Hepatocyte (in vitro differentiated cells): Measurements from ENCODE around the gene PLEKHM3. TPM values are rescaled to one million over a fixed set of nuclear protein-coding genes. Genes with fewer than 3 reads are reported as not detected.
A peak's percentile ranks its signal among the peaks of the same experiment; 100 is the strongest.

Experiments
- DNase-seq: peaks from one replicate; pipeline ENCODE4 v3.0.0-alpha.2; 2016; ENCODE audit warnings: low spot score
- H2AFZ ChIP-seq: fragments of 200-600 bp; sonication (generic); 2 replicates; pipeline ENCODE4 v1.6.0; 2016; ENCODE audit warnings: antibody characterized with exemption, mild to moderate bottlenecking
- H3K27ac ChIP-seq: fragments of 200-600 bp; sonication (generic); 2 replicates; pipeline ENCODE4 v1.5.1; 2016; ENCODE audit warnings: mild to moderate bottlenecking
- H3K27me3 ChIP-seq: fragments of 200-600 bp; sonication (generic); 2 replicates; pipeline ENCODE4 v1.6.1; 2016
- H3K36me3 ChIP-seq: fragments of 200-600 bp; sonication (generic); replicated peaks from 2 replicates; pipeline ENCODE4 v1.5.1; 2016; ENCODE audit warnings: low read depth; ENCODE audit not compliant: insufficient read depth
- H3K4me1 ChIP-seq: fragments of 200-600 bp; sonication (generic); 2 replicates; pipeline ENCODE4 v1.5.1; 2016; ENCODE audit warnings: mild to moderate bottlenecking, moderate library complexity; ENCODE audit not compliant: insufficient read depth
- H3K4me2 ChIP-seq: fragments of 200-600 bp; sonication (generic); 2 replicates; pipeline ENCODE4 v1.6.0; 2016
- H3K4me3 ChIP-seq: fragments of 200-600 bp; sonication (generic); 2 replicates; pipeline ENCODE4 v1.5.1; 2016; ENCODE audit warnings: mild to moderate bottlenecking
- H3K79me2 ChIP-seq: fragments of 200-600 bp; sonication (generic); 2 replicates; pipeline ENCODE4 v1.6.0; 2017; ENCODE audit warnings: mild to moderate bottlenecking
- H3K9me2 ChIP-seq: fragments of 200-600 bp; sonication (generic); replicated peaks from 2 replicates; pipeline ENCODE4 v1.6.0; 2017; ENCODE audit warnings: mild to moderate bottlenecking; ENCODE audit not compliant: insufficient read depth
- H3K9me3 ChIP-seq: fragments of 200-600 bp; sonication (generic); 2 replicates; pipeline ENCODE4 v1.5.1; 2016; ENCODE audit warnings: low read depth, mild to moderate bottlenecking
- H4K20me1 ChIP-seq: fragments of 200-600 bp; sonication (generic); 2 replicates; pipeline ENCODE4 v1.6.0; 2016; ENCODE audit warnings: mild to moderate bottlenecking; ENCODE audit not compliant: insufficient read depth, poor library complexity, severe bottlenecking
- CTCF ChIP-seq: fragments of 200-600 bp; sonication (generic); IDR thresholded peaks from 2 replicates; pipeline ENCODE4 v1.5.1; 2016; ENCODE audit warnings: antibody characterized with exemption, mild to moderate bottlenecking; ENCODE audit not compliant: poor library complexity
- EZH2 ChIP-seq: fragments of 200-600 bp; sonication (generic); IDR thresholded peaks from 2 replicates; pipeline ENCODE4 v1.6.1; 2016; ENCODE audit warnings: antibody characterized with exemption, mild to moderate bottlenecking, borderline replicate concordance
- EZH2phosphoT487 ChIP-seq: fragments of 200-600 bp; sonication (generic); IDR thresholded peaks from one replicate; pipeline ENCODE4 v1.6.1; 2018; ENCODE audit warnings: antibody characterized with exemption, mild to moderate bottlenecking, low read depth, moderate library complexity; ENCODE audit not compliant: unreplicated experiment, severe bottlenecking
- WGBS: methylation state at CpG from one replicate; pipeline ENCODE4 v1.1.6; 2016; ENCODE audit warnings: low lambda C conversion rate; ENCODE audit errors: missing lambda C conversion rate; 5-methylcytosine and 5-hydroxymethylcytosine counted together
- polyA plus RNA-seq: library from polyadenylated mRNA; unstranded; fragments of >200 nt; fragmentation: Nextera tagmentation; extraction: Ambion mirVana; gene quantifications from 2 replicates; pipeline ENCODE4 v1.2.1, GENCODE V29; 2016
- total RNA-seq: library from RNA; depleted of rRNA; stranded (reverse); fragments of >200 nt; gene quantifications from 2 replicates; pipeline ENCODE4 v1.2.3, GENCODE V29; 2014

Gene PLEKHM3
- total and polyA plus RNA-seq, 2 experiments from 2014 or later: 4.2 to 11.1 TPM

GRCh38 chr2:207830778-207831438, 194.4 kb downstream of the PLEKHM3 start:
- Histone ChIP-seq H3K36me3 (no peaks in the 10 kb centered on the region), H3K27me3 (no peaks in the 10 kb centered on the region), H3K4me3 (no peak overlapping the region), H3K9me3 (no peaks in the 10 kb centered on the region), H3K27ac (peak overlapping the region; percentile 39), H3K4me2 (no peak overlapping the region), H3K4me1 (peaks cover 20% of the 10 kb centered on the region), H3K79me2 (no peaks in the 10 kb centered on the region), H3K9me2 (no peaks in the 10 kb centered on the region), H2AFZ (no peak overlapping the region), H4K20me1 (no peaks in the 10 kb centered on the region)
- DNase-seq: no peak
- TF ChIP-seq EZH2: no peak
- WGBS: 89% methylated on average over 15 of the region's 15 CpGs

GRCh38 chr2:207828361-207829057, 196.8 kb downstream of the PLEKHM3 start:
- peaks cover 20% of the 10 kb centered on the region for H3K4me1 ChIP-seq
- H3K27me3 ChIP-seq: no peaks in the 10 kb centered on the region
- H3K4me2 ChIP-seq: peak overlapping the region; percentile 45
- DNase-seq: no peak
- TF ChIP-seq EZH2: no peak
- TF ChIP-seq CTCF: no peak
- TF ChIP-seq EZH2phosphoT487: no peak
- no peak overlapping the region for H3K4me3 ChIP-seq
- H4K20me1 ChIP-seq: no peaks in the 10 kb centered on the region
- H3K27ac ChIP-seq: peak overlapping the region; percentile 85
- no peaks in the 10 kb centered on the region for H3K9me2 ChIP-seq
- H3K9me3 ChIP-seq: no peaks in the 10 kb centered on the region
- WGBS: 81% methylated on average over 12 of the region's 12 CpGs
- H3K36me3 ChIP-seq: no peaks in the 10 kb centered on the region
- H3K79me2 ChIP-seq: no peaks in the 10 kb centered on the region
- no peak overlapping the region for H2AFZ ChIP-seq

GRCh38 chr2:207825978-207826377, 199.3 kb downstream of the PLEKHM3 start:
- no peaks in the 10 kb centered on the region for H3K79me2 ChIP-seq
- H3K27me3 ChIP-seq: no peaks in the 10 kb centered on the region
- WGBS: 79% methylated on average over 4 of the region's 4 CpGs
- H3K27ac ChIP-seq: no peak overlapping the region
- no peaks in the 10 kb centered on the region for H4K20me1 ChIP-seq
- no peak for TF ChIP-seq CTCF
- TF ChIP-seq EZH2: no peak
- TF ChIP-seq EZH2phosphoT487: no peak
- no peaks in the 10 kb centered on the region for H3K9me2 ChIP-seq
- no peak overlapping the region for H2AFZ ChIP-seq
- no peak overlapping the region for H3K4me3 ChIP-seq
- no peak overlapping the region for H3K4me2 ChIP-seq
- no peaks in the 10 kb centered on the region for H3K36me3 ChIP-seq
- H3K4me1 ChIP-seq: peaks cover 22% of the 10 kb centered on the region
- no peaks in the 10 kb centered on the region for H3K9me3 ChIP-seq
- no peak for DNase-seq
